GOT3 (cell line): ENCODE results near the gene COMMD3.
"Not testable (repeated sequence)": the region's sequence is repeated elsewhere in the genome, so short reads cannot be mapped to it uniquely, and the experiment has no call there.

ENCODE experiments used
- DNase-seq: peaks from one replicate; lab custom pipeline; 2025; ENCODE audit warnings: mixed read lengths; lab: John Stamatoyannopoulos, UW

COMMD3 gene

DNA sequence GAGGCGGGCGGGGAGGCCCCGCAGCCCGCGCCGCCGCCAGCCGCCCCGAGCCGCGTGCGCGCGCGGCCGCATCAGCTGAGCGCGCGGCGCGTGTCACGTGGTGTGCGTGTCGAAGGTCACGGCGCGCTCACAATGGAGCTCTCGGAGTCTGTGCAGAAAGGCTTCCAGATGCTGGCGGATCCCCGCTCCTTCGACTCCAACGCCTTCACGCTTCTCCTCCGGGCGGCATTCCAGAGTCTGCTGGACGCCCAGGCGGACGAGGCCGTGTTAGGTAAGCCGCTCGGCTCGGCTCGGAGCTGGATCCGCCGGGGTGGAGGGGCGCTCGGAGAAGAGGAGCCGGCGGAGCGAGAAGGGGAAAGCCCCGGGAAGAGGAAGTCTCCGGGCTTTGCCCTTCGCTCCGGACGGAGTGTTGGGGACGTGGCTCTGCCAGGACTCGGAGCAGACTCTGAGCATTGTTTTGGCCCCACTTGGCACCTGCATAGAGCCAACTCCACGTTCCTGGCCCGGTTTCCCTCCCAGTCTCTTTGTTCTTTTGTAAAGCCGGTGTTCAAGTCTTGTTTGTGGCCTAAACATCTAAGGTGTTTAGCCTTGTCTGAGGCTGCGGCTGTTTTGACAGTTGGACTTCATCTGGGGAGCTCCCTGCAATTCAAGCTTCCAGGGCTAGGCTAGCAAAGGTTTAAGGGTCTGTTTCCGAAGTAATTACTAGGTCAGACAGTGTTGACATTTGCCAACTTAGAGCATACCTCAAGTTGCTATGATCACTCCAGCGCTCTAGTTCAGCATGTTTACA is at the start of gene COMMD3:
Gene COMMD3 (plus strand): TSS at position 103 of the 790 bp plus-strand sequence. CDS start 30 bp downstream, at position 133.
- peak; percentile 25 for DNase-seq

- DNase-seq = no peak
Measured at GRCh38 chr10:22268503-22268902, 47.7 kb upstream of the COMMD3 start.

- DNase-seq = no peak
Measured at GRCh38 chr10:22271786-22272185, 44.4 kb upstream of the COMMD3 start.

DNA sequence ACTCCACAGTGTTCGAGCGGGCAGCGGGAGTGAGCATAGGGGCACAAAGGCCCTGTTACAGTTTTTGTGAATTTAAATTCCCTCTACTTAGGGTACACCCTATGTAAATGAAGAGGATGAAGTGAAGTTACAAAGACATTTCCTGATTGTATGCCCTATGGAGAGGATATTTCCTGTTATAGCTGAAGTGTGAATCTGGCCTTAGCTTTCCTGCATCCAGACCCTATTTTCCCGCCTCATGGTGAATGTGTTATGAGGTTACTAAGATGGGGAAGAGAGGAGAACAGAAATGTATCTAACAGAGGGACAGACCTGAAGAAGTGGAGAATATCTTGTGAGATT is 37.8 kb upstream of the COMMD3 start:
- no peak for DNase-seq

DNA sequence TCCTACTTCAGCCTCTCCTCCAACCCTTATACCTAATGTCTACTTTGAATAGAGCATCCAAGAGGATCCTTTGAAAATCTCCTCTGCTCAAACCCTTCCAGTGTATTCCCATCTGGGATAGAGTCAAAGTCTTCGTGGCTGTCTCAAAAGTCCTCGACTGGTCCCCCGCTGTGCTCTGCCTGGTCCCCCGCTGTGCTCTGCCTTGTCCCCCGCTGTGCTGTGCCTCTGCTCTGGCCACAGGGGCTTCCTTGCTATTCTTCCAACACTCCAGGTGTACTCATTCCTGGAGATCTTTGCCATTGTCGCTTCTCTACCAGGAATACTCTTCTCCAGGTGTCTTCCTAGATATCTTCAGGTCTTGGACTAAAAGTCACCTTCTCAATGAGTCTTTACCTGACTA is 36.1 kb upstream of the COMMD3 start:
- no peak for DNase-seq

- no peak for DNase-seq
Measured at GRCh38 chr10:22285130-22285529, 31.1 kb upstream of the COMMD3 start.

GRCh38 chr10:22293747-22294404 is 22.3 kb upstream of the COMMD3 start:
- no peak for DNase-seq

- no peak for DNase-seq
Measured at GRCh38 chr10:22294694-22295093, 21.5 kb upstream of the COMMD3 start.

- no peak for DNase-seq
Measured at GRCh38 chr10:22301193-22301592, 15.0 kb upstream of the COMMD3 start.

- no peak for DNase-seq
Measured at GRCh38 chr10:22303461-22303860, 12.7 kb upstream of the COMMD3 start.

GRCh38 chr10:22305721-22306120 is 10.5 kb upstream of the COMMD3 start:
- DNase-seq = no peak

GRCh38 chr10:22308390-22308789 is 7.8 kb upstream of the COMMD3 start:
- no peak for DNase-seq

DNA sequence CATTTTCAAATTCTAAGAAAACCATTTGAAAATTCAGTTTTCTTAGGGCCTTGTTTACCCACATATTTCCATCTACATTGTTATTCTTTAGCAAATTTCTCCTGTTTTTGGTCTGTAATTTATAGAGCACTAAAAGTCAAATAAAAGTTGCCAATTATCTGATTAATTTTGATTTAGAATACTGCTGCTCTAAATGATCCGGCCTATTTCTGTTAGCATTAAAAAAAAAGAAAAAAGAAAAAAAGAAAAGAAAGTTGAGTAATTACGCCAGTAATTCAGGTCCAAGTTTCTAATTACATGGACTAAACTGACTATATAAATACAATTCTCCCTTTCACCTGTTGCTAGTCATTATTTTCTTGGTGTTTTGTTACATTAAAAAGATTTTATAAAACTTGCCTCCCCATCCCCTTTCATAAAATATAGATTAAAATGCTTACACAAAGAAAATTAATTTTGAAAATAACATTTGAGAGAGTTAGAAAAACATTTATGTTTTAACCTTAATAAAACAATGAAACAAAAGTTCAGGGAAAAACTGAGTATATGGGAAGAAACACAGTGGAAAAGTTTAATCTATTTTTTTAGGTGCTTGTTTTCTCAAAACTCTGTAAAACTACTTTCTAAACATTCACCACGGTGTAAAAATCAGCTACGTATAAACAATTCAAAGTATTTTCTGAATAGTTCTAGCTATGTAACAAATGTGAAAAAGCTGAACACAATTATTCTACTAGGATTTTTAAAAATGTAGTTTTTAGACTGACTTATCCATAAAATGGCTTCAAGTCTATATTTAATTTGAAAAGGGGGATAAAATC is 6.8 kb upstream of the COMMD3 start:
- DNase-seq = no peak

DNA sequence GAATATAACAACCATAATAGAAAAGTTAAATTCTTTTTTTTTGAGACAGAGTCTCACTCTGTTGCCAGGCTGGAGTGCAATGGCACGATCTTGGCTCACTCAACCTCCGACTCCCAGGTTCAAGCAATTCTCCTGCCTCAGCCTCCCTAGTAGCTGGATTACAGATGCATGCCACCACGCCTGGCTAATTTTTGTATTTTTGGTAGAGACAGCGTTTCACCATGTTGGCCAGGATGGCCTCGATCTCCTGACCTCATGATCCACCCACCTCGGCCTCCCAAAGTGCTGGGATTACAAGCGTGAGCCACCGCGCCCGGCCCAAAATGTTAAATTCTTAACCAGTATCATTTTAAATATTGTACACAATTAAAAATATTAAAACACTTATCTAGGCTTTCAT is 6.2 kb upstream of the COMMD3 start:
- not testable (repeated sequence) for DNase-seq

DNA sequence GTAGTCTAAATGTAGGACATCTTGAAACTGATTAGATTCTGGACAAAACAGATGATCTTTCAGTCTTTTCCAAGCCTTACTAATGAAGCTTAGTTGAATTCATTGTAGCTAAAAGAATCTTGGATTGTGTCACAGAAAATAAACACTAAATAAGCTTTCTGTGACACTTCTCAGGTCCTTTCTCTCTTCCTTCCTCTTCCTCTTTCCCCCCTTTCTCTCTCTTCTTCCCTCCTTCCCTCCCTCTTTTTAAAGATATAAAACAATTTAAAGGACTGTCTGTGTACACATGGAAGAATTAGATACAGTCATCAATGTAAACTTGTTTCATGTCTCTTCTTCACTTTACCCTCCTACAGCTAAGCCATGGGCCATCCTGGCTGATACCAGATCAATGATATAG is 5.3 kb upstream of the COMMD3 start:
- no peak for DNase-seq

GRCh38 chr10:22314852-22315251 is 1.3 kb upstream of the COMMD3 start:
- no peak for DNase-seq

DNA sequence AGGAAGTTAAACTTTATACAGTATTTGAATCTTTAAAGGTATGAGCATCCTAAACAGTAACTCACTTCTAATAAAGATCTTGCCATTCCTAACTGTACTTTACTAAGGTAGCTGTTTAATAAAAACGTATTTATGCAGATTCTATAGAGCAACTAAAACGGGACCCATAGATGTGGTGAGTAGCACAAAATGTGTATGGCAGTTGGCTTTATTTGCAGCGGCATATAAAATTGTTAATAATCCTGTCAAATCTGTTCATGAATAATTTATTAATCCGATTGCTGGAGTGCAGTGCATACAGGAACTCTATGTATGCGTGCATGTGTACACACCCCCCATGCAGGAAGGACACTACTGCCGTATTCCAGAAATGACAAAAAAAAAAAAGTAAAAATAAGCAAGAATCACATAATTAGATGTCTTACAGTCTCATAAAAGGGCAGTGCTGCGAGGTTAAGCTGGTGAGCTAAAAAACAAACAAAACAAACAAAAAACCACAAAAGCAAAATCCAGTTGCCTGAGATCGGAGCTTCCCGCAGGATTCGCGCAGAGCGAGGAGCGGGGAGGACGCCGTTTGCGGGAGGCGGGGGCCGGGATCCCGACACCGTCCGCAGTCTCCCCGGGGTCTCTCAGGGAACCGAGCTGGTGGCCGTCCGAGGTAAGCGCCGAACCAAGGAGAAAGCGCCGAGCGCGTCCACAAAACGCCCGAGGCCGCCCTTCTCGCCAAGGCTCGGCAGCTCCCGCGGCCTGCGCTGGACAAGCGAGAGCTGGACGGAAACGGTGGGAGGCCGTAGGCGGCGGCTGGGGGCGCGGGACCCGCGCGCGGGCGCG is 518 bp upstream of the COMMD3 start:
- DNase-seq = no peak

DNA sequence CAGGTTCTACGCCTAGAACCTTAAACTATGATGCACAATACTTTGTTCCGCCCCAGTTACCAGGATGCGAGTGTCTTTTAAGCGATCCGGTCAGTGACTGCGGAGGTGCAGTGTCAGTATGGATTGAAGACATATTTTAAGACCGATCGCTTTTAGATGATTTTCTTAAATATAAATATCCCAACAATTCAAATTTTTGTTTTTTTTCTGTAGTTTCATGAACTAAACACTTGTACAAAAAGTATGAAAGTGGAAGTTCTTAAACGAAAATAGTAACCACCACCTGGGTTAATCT is 835 bp downstream of the COMMD3 start:
- DNase-seq = no peak

DNA sequence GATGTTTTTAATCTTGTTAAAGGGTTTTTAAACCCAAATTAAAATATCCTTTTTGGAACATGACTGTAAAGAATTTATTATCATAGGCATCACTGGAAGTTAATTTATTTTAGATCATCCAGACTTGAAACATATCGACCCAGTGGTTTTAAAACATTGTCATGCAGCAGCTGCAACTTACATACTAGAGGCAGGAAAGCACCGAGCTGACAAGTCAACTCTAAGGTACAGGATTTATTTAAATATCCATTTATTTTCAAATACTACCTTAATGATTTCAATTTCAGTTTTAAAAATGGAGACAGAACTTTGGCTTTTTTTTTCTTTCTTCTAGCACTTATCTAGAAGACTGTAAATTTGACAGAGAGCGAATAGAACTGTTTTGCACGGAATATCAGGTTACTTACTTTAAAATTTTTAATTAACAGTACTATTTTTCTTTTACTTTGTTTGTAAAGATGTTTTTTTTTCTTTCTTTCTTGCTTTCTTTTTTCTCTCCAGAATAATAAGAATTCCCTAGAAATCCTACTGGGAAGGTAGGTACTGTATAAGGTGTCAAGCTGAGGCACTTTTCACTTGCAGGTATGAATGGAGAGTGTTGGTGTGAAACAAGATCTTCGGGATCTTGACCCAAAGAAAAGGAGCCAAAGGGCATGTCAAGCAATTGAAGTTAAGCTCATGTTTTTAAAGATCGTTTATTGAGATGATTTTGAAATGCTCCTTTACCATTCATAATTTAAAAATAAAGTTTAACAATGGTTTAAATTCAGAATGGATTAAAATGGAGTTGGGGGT is 1.8 kb downstream of the COMMD3 start:
- no peak for DNase-seq

GRCh38 chr10:22318772-22319171 is 2.6 kb downstream of the COMMD3 start:
- no peak for DNase-seq

- no peak for DNase-seq
Measured at GRCh38 chr10:22319547-22319979, 3.4 kb downstream of the COMMD3 start.
